Hematopoietic multipotent progenitor cell treated with erythropoietin and hydrocortisone succinate and interleukin-3 and kit ligand, for 8 days (in vitro differentiated cells): ENCODE measurements around the gene ALPI.
"Not testable (repeated sequence)": the region's sequence is repeated elsewhere in the genome, so short reads cannot be mapped to it uniquely, and the experiment has no call there.

ENCODE experiments used
- DNase-seq: peaks from one replicate; pipeline ENCODE4 v3.0.0-alpha.2; 2015

ALPI gene

DNA sequence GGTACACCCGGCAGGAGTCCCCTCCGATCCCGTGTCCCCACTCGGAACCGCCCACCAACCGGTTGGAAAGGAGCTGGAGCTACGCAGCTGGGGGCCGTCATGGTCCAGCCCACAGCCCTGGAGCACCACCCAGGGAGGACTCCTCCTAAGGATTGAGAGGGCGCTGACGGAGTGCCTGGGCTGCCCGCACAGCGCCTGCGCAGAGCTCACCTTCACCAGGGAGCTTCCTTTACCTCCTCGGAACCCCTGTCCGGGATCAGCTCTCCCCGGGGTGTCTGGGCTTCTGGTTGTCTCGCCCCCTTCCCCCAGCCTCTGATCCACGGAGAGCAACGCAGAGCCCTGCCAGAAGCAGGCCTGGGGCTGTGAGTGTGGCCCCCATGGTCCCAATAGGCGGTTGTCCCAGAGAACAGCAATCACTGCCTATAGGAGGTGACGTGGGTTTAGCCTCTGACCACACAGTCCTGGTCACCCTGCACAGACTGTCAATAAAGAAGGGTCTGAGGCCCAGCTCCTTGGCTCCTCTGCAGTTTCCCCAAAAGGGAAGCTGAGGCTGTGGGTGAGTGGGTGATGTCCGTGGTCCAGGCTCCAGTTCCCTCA lies 34.7 kb upstream of the ALPI start:
- DNase-seq, result no peak

DNA sequence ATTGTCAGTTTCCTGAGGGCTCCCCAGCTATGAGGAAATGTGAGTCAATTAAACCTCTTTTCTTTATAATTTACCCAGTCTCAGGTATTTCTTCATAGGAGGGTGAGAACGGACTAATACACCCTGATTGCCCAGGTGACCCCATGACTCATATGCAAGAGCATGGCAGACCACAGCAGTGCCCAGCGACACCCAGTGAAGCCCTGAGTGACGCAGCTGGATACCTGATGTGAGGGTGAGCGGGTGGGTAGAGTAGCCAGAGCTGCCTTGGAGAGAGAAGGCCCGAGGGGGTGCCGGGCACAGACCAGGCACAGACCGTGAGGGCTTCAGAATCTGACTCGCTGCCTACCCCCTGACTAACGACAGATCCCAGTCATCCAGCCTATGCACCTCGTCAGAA lies 33.9 kb upstream of the ALPI start:
- no peak for DNase-seq

DNA sequence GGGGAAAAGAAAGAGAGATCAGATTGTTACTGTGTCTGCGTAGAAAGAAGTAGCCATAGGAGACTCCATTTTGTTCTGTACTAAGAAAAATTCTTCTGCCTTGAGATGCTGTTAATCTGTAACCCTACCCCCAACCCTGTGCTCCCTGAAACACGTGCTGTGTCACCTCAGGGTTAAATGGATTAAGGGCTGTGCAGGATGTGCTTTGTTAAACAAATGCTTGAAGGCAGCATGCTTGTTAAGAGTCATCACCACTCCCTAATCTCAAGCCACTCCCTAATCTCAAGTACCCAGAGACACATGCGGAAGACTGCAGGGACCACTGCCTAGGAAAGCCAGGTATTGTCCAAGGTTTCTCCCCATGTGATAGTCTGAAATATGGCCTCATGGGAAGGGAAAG lies 33.0 kb upstream of the ALPI start:
- DNase-seq, result not testable (repeated sequence)

DNA sequence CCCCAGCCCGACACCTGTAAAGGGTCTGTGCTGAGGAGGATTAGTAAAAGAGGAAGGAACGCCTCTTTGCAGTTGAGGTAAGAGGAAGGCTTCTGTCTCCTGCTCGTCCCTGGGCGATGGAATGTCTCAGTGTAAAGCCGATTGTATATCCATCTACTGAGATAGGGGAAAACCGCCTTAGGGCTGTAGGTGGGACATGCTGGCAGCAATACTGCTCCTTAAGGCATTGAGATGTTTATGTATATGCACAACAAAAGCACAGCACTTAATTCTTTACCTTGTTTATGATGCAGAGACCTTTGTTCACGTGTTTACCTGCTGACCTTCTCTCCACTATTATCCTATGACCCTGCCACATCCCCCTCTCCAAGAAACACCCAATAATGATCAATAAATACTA lies 32.5 kb upstream of the ALPI start:
- not testable (repeated sequence) for DNase-seq

DNA sequence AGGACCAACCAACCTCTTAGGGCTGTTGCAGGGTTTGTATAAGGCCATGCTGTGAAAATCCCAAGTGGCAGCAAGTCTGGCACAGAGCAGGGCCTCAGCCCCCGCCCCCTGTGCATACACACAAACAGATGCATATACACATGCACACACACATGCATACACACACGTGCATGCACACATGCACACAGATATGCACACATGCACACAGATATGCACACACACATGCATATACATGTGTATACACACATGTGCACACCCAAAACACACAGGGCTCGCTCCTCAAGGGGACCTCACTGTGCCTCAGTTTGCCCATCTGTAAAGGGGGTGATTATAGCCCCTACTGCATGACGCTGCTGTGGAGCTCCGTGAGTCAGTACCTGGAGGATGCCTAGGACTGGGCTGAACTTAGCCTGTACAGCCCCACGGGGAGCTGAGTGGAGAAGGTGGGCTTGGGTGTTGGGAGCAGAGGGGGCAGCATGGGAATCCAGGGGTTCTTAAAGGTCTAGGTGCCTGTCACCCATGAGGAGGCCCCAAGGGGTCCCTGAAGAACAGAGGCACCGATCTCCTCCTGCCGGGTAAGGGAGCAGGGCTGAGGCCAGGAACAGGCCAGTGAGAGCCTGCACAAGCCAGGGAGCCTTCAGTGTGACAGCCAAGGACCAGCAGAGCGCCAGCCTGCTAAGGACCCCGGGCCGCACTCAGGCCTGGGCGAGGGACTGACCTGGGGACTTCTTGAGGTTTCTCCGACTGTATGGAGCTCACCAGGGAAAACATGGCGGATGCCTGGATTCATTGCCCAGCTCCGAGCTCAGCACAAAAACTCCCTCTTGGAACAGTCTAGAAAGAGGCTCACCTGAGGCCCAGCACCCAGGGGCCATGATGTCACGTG lies 24.0 kb upstream of the ALPI start:
- DNase-seq, result no peak

- peak; percentile 9 for DNase-seq
These were observed 23.3 kb upstream of the ALPI start for GRCh38 chr2:232432598-232433184.

DNA sequence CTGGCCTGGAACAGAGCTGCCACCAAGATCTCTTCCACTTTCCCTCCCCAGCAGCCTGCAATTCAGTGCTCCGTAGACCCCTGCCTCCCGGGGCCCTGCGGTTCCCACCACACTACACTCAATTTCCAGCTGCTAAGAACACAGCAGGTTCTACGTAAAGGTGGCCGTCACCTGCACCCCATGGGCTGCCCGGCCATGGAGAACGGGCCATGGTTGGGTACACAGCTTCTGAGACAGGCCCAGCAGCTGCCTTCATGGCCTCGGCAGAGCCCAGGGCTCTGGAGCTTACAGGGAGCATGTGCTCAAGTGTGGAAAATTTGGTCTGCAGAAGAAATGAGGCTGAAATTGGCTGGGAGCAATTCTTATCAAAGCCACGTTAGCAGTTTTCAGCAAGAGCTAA lies 22.3 kb upstream of the ALPI start:
- not testable (repeated sequence) for DNase-seq

DNA sequence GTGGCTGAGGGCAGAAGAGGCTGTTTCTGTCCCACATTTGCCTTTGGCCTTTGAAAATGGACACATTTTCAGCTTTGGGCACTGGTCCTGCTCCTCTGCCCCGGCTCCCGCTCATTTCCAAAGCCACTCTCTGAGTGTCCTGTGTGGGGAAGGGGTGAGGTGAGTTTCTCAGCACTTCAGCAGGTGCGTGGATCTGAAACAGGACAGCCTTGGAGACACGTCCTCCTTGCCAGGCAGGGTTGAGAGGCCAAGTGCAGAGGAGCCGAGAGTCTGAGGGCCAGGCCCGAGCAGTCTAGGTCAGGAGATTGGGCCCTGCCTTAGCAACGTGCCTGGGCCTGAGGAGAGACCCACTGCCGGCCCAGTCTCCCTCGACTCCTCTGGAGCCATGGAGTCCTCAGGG lies 21.9 kb upstream of the ALPI start:
- DNase-seq, result no peak

GRCh38 chr2:232434563-232435374 lies 21.2 kb upstream of the ALPI start:
- DNase-seq, result no peak

DNA sequence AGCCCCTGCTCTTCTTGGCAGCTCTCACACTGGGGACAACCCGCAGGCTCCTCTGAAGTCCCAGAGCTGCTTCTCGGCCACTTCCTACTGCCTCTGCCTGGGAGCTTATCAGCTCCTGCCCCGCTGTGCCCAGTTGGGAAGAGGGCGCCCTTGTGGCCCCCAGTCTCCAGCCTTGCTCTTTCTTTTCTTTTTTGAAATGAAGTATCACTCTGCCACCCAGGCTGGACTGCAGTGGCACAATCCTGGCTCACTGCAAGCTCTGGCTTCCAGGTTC lies 20.6 kb upstream of the ALPI start:
- no peak for DNase-seq

DNA sequence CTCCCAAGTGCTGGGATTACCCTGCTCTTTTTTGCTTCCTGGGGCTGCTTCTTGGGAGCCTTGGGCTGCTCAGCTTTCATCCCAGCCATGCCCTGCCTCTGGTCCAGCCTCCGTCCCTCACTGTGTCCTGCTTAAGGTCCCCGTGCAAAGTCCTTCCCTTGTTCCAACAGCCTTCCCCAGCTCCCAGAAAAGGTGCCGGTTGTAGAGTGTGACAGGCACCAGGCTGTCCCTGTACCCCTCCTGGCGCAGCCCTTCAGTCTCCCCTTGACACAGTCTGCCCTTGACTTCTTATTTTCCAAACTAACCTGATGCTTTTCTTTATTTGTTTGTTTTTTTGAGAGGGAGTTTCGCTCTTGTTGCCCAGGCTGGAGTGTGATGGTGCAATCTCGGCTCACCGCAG lies 20.1 kb upstream of the ALPI start:
- DNase-seq, result no peak

GRCh38 chr2:232436381-232437194 lies 19.4 kb upstream of the ALPI start:
- DNase-seq, result no peak

DNA sequence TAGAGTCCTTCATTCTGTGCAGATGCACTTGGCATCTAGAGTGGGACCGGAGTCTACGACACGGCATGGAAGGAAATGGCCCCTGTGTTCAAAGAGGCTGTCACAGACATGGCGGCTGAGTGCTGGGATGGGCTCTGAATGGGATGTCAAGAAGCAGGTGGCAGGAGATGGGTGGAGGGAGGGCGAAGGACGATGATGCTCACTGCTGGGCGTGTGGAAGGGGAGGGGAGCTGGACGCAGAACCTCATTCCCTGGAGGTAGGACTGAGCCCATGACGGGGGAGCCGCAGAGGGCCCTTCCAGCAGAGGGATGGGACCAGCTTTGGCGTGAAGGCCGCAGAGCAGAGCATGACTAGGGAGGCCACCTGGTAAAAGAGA lies 18.8 kb upstream of the ALPI start:
- no peak for DNase-seq

- DNase-seq, result no peak
These were observed 17.9 kb upstream of the ALPI start for GRCh38 chr2:232438091-232438490.

DNA sequence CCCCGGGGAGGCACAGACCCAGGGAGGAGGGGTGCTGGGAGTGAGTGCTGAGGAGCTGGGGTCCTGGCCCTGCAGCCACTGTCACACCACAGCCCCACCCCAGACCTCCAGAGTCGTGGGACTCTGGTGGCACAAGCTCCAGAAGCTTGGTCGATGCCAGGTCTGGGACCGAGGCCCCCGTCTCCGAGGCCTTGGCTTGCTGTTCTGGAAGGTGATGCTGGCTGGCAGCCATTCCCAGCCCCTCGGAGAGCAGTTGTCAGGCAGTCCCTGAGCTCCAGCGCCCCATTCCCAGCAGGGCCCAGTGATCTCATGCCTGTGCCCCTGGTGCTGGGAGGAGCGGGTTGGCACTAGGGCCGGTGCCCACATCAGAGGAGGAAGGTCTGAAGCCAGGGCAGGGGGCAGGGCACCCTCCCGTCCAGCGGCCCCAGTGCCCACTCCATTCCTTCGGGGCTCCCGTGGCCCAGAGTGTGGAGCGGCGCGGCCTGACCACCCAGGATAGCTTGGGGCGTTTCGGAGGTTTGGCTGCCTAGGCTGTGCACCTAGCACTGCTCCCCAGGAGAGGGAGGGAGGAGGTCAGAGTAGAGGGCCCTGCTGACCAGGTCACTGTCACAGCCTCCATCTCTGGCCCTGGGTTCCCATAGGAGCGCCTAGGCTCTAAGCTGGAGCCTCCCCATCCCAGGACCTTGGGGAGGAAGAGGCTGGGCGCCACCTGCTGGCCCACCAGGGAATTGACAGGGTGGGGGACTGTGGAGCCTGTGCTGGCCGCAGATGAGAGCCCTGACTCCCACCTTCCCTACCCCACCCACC lies 16.8 kb upstream of the ALPI start:
- no peak for DNase-seq

- no peak for DNase-seq
These were observed 16.2 kb upstream of the ALPI start for GRCh38 chr2:232439758-232440135.

DNA sequence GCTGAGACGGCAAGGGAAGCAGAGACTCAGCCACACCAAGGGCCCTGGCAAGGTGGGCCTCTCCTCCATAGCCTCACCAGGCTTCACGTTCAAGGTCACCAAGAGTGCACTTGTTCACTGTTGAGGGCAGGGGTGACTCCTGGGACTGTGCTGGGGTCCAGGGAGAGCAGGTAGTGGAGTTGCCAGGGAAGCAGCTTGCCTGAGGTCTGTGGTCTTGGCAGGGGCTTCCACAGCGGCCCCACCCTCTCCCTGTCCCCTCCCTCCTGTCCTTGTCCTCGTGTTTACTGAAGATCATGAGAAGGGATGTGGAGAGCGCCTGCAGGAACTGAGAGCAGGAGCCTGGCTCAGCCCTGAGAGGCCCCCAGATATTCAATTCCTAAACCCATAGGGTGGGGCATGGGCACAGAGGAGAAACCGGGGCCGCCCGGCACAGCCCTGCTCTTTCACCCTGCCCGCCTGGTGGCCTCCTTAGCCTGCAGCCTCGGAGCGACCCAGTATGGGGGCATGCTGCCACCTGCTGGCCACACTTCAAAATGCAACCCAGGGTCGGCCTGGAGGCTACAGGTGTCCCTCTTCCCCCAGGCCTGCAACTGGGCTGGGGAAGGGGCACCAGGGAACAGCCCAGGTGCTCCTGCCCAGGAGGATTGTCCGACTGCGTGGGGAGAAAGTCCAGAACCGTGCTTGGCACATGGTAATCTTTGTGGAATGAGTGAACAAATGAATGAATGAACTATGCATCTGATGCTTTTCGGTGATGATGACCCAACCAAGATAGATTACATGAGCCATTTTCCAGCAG lies 15.5 kb upstream of the ALPI start:
- DNase-seq, result peak; percentile 76

- no peak for DNase-seq
These were observed 14.8 kb upstream of the ALPI start for GRCh38 chr2:232441147-232441651.

DNA sequence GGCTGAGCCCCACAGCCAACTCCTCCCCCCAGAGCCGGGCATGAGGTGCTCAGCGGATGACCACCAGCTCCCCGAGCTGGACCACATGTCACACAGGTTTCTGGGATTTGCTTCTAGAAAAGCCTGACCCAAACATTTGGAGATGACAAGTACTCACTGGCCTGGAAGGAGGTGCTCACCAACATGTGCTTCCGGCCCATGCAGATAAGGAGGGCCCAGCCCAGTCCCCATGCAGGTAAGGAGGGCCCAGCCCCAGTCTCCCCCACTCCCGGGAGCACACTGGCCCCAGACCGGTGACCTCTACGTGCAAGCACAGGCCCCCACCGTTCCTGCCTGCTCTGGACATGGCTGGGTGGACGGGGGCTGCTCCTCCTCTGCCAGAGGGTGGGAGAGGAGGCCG lies 14.0 kb upstream of the ALPI start:
- not testable (repeated sequence) for DNase-seq

- not testable (repeated sequence) for DNase-seq
These were observed 13.5 kb upstream of the ALPI start for GRCh38 chr2:232442431-232442830.

- not testable (repeated sequence) for DNase-seq
These were observed 12.9 kb upstream of the ALPI start for GRCh38 chr2:232443047-232443446.
